Hematopoietic multipotent progenitor cell treated with erythropoietin and hydrocortisone succinate and interleukin-3 and kit ligand, for 4 days (in vitro differentiated cells): ENCODE measurements around the gene RRBP1.

Experiments used
- DNase-seq: peaks from one replicate; pipeline ENCODE4 v3.0.0-alpha.2; 2015

RRBP1 gene

GRCh38 chr20:17679941-17680835 lies 1.9 kb downstream of the RRBP1 start:
- peak; percentile 54 for DNase-seq

GRCh38 chr20:17678886-17679285 lies 3.2 kb downstream of the RRBP1 start:
- DNase-seq, result no peak

- peak; percentile 72 for DNase-seq
Observed at GRCh38 chr20:17678295-17678694, 3.7 kb downstream of the RRBP1 start.

GRCh38 chr20:17676942-17677341 lies 5.1 kb downstream of the RRBP1 start:
- no peak for DNase-seq

DNA sequence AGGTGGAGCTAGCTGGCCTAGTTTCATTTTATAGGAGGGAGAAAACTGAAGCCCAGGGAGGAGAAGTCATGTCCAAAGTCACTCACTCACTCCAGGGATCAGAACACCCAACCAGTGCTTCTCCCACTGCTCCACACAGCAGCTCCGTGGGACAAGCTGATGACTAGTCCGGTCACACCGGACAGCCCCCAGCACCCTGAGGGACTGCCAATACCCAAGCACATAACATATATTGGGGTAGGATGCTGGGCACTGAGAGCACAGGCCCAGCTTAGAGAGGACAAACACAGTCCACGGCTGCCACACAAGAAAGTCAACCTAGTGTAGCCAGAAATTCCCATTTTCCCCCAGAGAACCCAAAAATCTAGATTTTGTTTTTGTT lies 5.7 kb downstream of the RRBP1 start:
- DNase-seq, result no peak

DNA sequence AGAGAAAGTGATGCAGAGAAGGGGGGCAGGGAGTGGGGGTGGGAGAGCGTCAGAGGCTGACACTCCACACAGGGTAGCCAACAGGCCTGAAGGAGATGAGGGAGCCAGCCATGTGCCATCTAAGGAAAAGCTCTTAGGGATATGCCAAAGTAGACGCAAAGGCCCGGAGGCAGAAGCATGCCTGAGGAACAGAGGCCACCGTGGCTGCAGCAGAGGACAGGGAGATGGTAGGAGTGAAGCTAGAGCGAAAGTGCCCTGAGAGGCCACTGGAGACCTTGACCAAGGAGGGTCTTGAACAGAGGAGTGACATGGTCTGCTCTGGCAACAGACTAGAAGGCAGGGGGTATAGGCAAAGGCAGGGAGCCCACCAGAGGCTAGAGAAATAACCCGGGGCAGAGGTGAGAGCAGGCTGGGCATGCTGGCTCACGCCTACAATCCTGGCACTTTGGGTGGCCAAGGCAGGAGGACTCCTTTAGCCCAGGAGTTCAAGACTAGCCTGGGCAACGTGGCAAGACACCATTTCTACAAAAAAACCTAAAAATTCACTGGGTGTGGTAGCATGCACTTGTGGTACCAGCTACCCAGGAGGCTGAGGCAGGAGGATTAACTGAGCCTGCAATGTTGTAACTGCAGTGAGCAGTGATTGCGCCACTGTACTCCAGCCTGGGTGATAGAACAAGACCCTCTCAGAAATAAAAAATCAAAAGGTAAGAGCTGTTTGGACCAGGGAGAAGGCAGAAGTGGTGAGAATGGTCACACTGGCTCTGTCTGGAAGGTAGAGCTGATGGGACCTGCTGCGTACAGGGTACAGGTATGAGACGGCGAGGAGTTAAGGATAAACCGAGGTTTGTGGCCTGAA lies 6.3 kb downstream of the RRBP1 start:
- DNase-seq, result no peak

- no peak for DNase-seq
Observed at GRCh38 chr20:17674722-17675518, 7.1 kb downstream of the RRBP1 start.

GRCh38 chr20:17673084-17673483 lies 9.0 kb downstream of the RRBP1 start:
- no peak for DNase-seq

DNA sequence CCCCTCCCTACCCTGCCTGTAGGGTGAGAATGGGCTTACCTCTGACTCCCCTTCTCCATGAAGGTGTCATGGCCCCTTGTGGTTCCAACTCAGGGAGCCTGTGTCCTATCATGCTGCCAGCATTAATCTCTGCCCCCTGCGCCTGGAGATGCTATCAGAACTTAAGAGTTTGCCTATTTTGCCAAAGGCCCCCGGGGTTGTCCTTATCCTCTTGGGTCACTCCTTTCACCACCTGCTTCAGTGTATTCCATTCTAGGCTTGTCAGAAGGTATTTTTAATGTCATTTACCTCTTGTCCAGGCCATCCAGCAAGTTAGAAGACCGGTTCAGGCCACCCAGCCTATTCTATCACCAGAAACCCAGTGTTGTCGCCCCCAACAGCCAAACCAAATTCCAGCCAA lies 10.5 kb downstream of the RRBP1 start:
- no peak for DNase-seq

DNA sequence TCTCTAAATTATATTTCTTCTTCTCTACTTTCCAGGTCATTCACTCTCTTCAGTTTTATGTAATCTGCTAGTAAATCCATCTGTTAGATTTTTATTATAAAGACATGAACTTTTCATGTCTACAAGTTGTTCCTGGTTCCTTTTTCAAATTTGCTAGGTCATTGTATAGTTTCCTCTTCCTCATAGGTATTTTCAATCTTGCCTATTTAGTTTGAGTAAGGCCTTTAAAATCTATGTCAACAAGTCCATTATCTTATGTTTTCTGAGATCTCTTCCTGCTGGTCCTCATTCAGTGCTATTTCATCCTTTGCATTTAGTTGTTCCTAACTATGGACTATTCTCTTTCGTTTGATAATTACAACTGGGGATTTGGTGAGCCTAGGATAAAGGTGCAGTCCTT lies 11.0 kb downstream of the RRBP1 start:
- DNase-seq, result no peak

DNA sequence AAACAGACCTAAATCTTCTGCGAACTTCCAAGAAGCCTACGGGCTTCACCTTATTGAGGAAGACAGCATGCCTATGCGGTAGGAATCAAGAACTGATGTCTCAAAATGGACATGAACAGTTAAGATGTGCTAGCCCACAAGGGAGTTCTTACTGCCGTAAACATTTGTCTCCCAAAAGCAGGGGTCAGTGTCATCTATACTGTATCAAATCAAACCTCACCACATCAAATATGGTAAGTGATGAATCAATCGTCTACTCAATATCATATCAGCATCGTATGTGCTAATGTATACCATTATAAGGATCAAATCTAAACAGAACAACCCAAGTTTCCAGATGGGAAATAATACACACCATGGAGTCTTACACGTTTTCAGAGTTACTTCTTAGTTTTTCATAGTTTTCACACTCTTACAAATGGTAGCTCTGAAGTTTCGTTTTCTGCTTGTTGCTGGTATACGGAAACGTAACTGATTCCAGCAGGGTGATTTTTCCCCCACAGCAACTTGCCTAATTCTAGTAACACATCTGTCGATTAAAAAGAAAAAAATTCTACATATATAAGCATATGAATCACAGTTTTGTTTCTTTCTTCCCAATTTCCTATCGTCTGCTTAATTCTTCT lies 12.6 kb downstream of the RRBP1 start:
- DNase-seq, result no peak

DNA sequence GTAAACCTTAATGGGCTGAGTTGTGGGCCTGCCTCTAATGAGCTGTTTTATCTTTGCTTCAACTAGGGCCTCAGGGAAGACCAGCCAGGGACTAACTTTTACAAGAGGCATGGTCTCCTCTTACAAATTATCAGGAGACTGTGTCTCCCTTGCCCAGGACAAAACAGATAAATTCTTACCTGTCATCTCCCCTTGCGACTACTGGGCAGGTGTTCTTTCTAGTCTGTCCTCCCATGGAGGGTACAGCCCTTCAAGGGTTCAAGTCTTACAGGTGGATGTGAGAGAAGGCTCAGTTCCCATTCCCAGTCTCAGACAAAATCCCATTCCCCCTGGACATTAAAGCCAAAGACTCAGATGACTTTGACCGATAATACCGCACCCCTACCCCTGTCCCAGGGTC lies 13.6 kb downstream of the RRBP1 start:
- DNase-seq, result no peak

DNA sequence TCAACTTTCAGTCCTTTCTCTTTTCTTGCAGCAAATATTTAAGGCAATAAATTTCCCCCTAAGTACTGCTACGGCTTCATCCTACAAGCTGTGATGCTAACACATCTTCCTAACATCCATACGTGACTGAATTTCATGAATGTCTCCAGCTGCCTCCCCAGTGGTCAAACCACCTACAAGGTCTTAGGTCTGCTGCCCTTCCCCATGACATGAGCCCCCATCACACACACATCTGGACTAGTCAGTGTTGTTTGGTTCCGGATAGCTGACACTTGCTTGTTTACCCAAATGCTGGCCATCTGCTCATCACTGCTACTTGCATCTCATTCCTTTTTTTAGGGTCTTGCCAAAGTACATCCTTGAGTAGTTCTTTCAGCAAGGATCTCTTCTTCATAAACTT lies 14.6 kb downstream of the RRBP1 start:
- no peak for DNase-seq

DNA sequence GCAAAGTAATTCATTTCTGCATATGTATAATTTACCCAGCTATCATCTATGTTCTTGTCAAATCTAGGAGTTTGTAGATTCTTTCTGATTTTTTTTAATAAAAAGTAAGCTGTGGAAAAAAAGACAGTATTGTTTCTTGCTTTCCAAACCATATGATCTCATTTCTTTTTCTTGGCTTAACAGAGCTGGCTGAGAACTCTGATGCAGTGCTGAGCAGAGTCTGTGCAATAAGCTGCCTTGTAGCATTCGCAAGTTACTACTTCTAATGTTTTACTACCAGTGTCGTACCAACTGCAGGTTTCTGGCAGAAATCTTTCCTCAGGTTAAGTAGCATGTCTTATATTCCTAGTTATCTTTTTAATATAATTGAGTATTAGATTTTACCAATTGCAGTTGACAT lies 15.6 kb downstream of the RRBP1 start:
- no peak for DNase-seq

- DNase-seq, result peak; percentile 54
Observed at GRCh38 chr20:17665756-17666155, 16.3 kb downstream of the RRBP1 start.

- peak; percentile 85 for DNase-seq
Observed at GRCh38 chr20:17664025-17664633, 17.9 kb downstream of the RRBP1 start.

DNA sequence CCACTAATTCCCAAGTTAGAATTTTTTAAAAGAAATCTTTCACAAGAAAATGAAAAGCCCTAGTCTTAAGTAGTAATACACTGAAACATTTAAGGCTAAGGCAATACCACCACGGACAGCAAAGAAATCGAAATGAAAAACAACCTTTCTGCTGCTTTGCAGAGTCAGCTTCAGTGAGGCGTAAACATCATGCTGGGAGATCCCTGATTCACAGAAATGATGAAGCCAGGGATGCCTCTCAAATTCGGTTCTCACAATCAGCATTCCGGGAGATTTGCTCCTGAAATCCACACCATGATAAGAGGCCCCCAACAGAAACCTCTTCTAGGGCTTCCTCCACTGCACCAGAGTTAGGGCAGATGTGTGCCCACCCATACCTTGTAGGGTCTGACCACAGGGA lies 18.6 kb downstream of the RRBP1 start:
- no peak for DNase-seq

DNA sequence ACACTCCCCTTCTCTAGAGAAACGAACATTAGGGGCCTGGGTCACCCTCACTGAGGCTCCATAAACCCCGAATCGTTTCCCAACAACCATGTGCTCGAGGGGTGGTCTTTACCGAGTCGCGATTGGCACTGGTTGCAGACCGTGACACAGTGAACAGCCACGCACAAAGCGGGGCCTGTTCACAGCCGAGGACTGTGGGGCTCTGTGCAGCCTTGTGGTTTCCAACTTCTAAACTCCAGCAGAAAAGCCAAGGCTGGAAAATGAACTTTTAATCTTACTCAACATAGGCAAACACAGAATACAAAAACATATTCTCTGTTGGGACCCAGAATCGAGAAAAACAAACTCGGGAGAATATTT lies 19.0 kb downstream of the RRBP1 start:
- no peak for DNase-seq

GRCh38 chr20:17662333-17663039 lies 19.6 kb downstream of the RRBP1 start:
- no peak for DNase-seq

GRCh38 chr20:17661121-17661744 lies 20.8 kb downstream of the RRBP1 start:
- DNase-seq, result no peak

DNA sequence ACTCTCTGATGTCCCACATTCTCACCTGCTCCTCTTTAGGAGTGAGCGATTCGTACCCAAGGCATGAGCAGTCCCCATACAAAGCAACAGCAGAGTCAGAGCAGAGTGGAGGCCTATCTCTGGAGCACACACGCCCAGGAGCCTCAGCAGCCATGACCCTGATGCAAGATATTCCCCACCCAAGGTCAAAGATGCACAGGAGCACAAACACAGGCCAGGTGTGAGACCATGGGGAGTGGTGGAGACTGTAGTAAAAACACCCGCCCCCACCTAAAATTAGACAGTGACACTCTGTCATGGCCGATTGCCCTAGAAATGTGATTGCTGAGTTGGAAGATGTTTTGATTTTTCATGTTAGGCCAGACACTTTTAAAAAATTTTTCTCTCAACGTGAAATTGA lies 21.4 kb downstream of the RRBP1 start:
- DNase-seq, result no peak
